Measurements from ENCODE around the gene COX7A1.

COX7A1 gene

DNA sequence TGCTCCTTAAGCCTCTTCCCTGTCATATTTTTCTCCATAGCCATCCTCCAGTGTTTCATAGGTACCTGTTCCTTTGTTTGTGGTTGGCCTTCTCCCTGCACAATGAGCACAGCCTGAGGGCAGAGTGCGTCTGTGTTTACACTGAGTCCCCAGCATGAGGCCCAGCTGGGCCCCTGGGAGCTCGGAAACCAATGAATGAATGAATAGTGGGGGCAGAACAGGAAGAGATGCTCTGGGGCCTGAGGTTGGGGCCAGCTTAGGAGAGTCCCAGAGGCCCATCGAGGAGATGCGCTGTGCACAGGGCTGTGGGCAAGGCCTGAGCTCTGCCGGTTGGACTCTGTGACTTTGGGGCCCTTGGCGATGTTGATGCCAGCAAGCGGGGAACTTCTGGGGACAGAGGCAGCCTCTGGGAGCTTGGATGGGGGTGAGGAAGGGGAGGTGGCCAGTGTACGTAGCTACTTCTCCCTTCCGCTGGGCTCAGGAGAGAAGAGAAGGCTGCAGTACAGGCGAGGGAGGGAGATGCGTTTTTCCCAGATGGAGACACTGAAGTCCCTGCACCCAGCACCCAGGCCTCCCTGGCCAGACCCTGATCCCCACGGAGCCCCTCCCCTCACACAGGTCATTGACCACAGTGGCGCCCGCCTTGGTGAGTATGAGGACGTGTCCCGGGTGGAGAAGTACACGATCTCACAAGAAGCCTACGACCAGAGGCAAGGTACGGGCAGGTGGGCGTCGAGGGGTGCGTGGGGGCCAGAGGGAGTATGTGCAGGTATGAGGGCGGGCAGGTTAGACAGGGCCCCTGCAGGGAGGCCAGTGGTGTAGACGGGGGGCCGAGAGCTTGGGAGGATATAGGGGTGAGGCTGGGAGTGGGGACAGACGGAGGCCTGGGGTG is 31.9 kb downstream of the COX7A1 start:
- no peak for DNase-seq (ENCODE audit: low read depth)
- TF ChIP-seq MYC (IDR thresholded peaks at IDR 0.05; ENCODE audit: low read depth, low read length) (no peak), POLR2A (IDR thresholded peaks at IDR 0.05; ENCODE audit: extremely low read depth, insufficient read length) (no peak), MAX (IDR thresholded peaks at IDR 0.05; ENCODE audit: low read depth, low read length) (no peak), CTCF (IDR thresholded peaks at IDR 0.05; ENCODE audit: low read depth, low read length) (no peak)
- no peak overlapping the region for H3K4me3 ChIP-seq (ENCODE audit: low read depth, low read length)

- peak overlapping the region; percentile 61 for H3K4me3 ChIP-seq (ENCODE audit: low read depth, low read length)
- DNase-seq (ENCODE audit: low read depth), result no peak
- TF ChIP-seq MAX (IDR thresholded peaks at IDR 0.05; ENCODE audit: low read depth, low read length) (no peak), MYC (IDR thresholded peaks at IDR 0.05; ENCODE audit: low read depth, low read length) (no peak), POLR2A (IDR thresholded peaks at IDR 0.05; ENCODE audit: extremely low read depth, insufficient read length) (no peak), CTCF (IDR thresholded peaks at IDR 0.05; ENCODE audit: low read depth, low read length) (no peak)
Observed at GRCh38 chr19:36116344-36116637, 36.0 kb downstream of the COX7A1 start.

DNA sequence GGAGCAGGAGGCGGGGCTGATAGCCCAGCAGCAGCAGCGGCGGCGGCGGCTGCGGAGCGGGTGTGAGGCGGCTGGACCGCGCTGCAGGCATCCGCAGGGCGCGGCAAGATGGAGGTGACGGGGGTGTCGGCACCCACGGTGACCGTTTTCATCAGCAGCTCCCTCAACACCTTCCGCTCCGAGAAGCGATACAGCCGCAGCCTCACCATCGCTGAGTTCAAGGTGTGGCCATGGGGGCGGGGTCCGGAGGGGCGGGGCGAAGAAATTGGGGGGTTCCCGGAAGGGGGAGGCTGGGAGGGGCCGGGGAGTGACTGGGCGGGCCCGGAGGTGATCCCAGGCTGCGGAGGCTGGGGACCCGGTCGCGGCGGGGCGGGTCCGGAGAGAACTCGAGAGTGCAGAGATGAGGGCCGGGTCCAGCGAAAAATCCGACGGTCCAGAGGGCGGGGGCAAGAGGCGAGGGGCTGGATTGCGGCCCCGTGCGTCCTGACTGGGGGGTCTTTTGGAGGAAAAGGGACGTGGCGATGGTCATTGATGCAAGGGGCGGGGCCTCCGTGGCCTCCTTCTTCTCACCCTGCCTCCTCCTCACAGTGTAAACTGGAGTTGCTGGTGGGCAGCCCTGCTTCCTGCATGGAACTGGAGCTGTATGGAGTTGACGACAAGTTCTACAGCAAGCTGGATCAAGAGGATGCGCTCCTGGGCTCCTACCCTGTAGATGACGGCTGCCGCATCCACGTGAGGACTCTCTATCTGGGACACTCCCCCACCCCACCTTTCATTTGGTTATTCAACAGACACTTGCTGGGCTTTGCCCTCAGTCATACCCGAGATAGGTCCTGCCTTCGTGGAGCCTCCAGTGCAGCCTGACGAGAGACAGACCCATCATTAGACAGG is 36.5 kb downstream of the COX7A1 start, which contains the start of gene TBCB:
TBCB (plus strand) TSS at position 16 of the 891 bp plus-strand sequence; CDS start at position 109, 93 bp downstream.
- TF ChIP-seq POLR2A (IDR thresholded peaks at IDR 0.05; ENCODE audit: extremely low read depth, insufficient read length), result peak; percentile 38
- TF ChIP-seq MYC (IDR thresholded peaks at IDR 0.05; ENCODE audit: low read depth, low read length), result no peak
- TF ChIP-seq MAX (IDR thresholded peaks at IDR 0.05; ENCODE audit: low read depth, low read length), result no peak; the same call in 1 of the 2 replicates
- TF ChIP-seq CTCF (IDR thresholded peaks at IDR 0.05; ENCODE audit: low read depth, low read length), result no peak
- DNase-seq (ENCODE audit: low read depth), result no peak
- H3K4me3 ChIP-seq (ENCODE audit: low read depth, low read length), result peak within 1 kb of the TSS; percentile 94

- TF ChIP-seq MYC (IDR thresholded peaks at IDR 0.05; ENCODE audit: low read depth, low read length), result peak; percentile 99
- peak; percentile 58 for TF ChIP-seq POLR2A (IDR thresholded peaks at IDR 0.05; ENCODE audit: extremely low read depth, insufficient read length)
- no peak for TF ChIP-seq CTCF (IDR thresholded peaks at IDR 0.05; ENCODE audit: low read depth, low read length)
- peak; percentile 96 for TF ChIP-seq MAX (IDR thresholded peaks at IDR 0.05; ENCODE audit: low read depth, low read length)
- H3K4me3 ChIP-seq (ENCODE audit: low read depth, low read length), result peak within 1 kb of the TSS; percentile 94
- peak; percentile 98 for DNase-seq (ENCODE audit: low read depth)
Observed at GRCh38 chr19:36114721-36115452, 37.4 kb downstream of the COX7A1 start, which contains the start of gene POLR2I. Gene POLR2I, minus strand, starts transcription at chr19:36114875. Its CDS starts 19 bp downstream, at chr19:36114856.
